GM12891 (cell line): ENCODE results near the gene PLEKHJ1.

Experiments
- PAX5 ChIP-seq: IDR thresholded peaks from 2 replicates; pipeline ENCODE4 v1.6.1; 2011; ENCODE audit warnings: low read length, moderate library complexity, mild to moderate bottlenecking; ENCODE audit not compliant: insufficient read depth, severe bottlenecking
- POLR2A ChIP-seq: IDR thresholded peaks from 2 replicates; pipeline ENCODE4 v1.6.1; 2011; ENCODE audit warnings: low read depth, low read length, control low read depth
- SPI1 ChIP-seq: IDR thresholded peaks from 2 replicates; pipeline ENCODE4 v1.6.1; 2011; ENCODE audit warnings: low read depth, low read length, control low read depth

GRCh38 chr19:2271234-2272103, 35.3 kb upstream of the PLEKHJ1 start:
- TF ChIP-seq SPI1 (no peak), POLR2A (no peak), PAX5 (no peak)
